ENCODE measurements around the gene PRRC2C. TPM values are rescaled to one million over a fixed set of nuclear protein-coding genes. Genes with fewer than 3 reads are reported as not detected.

Gene PRRC2C
- total and polyA plus RNA-seq, 3 donors from 2014 or later, result 67.0 to 128 (median 114) TPM

GRCh38 chr1:171455967-171456366 lies 29.4 kb upstream of the PRRC2C start:
- no peaks in the 10 kb centered on the region for H3K27me3 ChIP-seq
- no peaks in the 10 kb centered on the region for H3K36me3 ChIP-seq (ENCODE audit: low read depth, missing control alignments)
- no peak overlapping the region for H3K4me3 ChIP-seq
- TF ChIP-seq CTCF (IDR thresholded peaks at IDR 0.05) (no peak), POLR2A (IDR thresholded peaks at IDR 0.05) (no peak)
- no peaks in the 10 kb centered on the region for H3K4me1 ChIP-seq
- DNase-seq, result no peak
- no peaks in the 10 kb centered on the region for H3K9me3 ChIP-seq
- no peak overlapping the region for H3K27ac ChIP-seq
- intact Hi-C loops (cut with DNase I; ENCODE audit: low total_unique reads), result no loop called here

- Histone ChIP-seq H3K4me1 (no peaks in the 10 kb centered on the region), H3K9me3 (no peaks in the 10 kb centered on the region), H3K27me3 (no peaks in the 10 kb centered on the region), H3K4me3 (no peak overlapping the region), H3K36me3 (ENCODE audit: low read depth, missing control alignments) (no peaks in the 10 kb centered on the region), H3K27ac (no peak overlapping the region)
- intact Hi-C loops (cut with DNase I; ENCODE audit: low total_unique reads), result no loop called here
- no peak for DNase-seq
- TF ChIP-seq CTCF (IDR thresholded peaks at IDR 0.05) (no peak), POLR2A (IDR thresholded peaks at IDR 0.05) (no peak)
- WGBS, 2 donors, result 68 to 70% methylated on average over 2 of the region's 2 CpGs
Measured at GRCh38 chr1:171457412-171457811, 27.9 kb upstream of the PRRC2C start.

DNA sequence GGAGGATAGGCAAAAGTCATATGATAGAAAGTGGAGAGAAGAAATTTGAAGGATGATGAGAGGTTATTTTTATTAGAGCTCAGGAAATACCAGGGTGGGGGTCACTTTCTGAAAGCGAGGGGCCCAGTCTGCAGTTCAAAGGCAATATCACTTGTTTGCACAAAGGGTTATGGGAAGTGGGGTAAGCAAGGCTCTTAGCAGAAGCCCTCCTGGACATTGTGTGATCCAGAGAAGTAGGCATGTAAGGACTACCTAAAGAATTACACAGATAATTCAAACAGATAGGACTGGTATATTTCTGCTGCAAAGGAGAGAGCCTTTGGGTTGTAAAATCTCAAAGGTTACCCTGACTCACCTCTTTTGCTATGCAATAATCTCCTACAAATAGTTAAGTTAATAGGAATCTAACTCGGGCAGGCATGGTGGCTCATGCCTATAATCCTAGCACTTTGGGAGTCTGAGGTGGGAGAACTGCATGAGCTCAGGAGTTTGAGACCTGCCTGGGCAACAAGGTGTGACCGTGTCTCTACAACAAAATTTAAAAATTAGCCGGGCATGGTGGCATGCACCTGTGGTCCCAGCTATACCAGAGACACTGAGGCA lies 25.2 kb upstream of the PRRC2C start:
- WGBS, 2 donors, result 67 to 76% methylated on average over 4 of the region's 4 CpGs
- TF ChIP-seq CTCF (IDR thresholded peaks at IDR 0.05) (no peak), POLR2A (IDR thresholded peaks at IDR 0.05) (no peak)
- no peak overlapping the region for H3K4me3 ChIP-seq
- H3K27me3 ChIP-seq, result no peaks in the 10 kb centered on the region
- no peaks in the 10 kb centered on the region for H3K9me3 ChIP-seq
- DNase-seq, result no peak
- H3K36me3 ChIP-seq (ENCODE audit: low read depth, missing control alignments), result no peaks in the 10 kb centered on the region
- intact Hi-C loops (cut with DNase I; ENCODE audit: low total_unique reads), result no loop called here
- no peaks in the 10 kb centered on the region for H3K4me1 ChIP-seq
- H3K27ac ChIP-seq, result no peak overlapping the region

DNA sequence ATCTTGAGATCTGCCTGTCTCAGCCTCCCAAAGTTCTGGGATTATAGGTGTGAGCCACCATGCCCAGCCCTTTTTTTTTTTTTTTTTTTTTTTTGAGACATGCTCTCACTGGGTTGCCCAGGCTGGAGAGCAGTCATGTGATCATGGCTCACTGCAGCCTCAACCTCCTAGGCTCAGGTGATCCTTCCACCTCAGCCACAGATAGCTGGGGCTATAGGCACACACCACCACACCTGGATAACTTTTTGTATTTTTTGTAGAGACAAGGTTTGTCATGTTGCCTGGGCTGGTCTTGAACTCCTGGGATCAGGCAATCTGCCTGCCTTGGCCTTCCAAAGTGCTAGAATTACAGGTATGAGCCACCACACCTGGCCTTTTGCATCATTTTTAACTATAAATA lies 17.7 kb upstream of the PRRC2C start:
- Histone ChIP-seq H3K27ac (no peak overlapping the region), H3K27me3 (no peaks in the 10 kb centered on the region), H3K9me3 (no peaks in the 10 kb centered on the region), H3K4me1 (no peaks in the 10 kb centered on the region), H3K36me3 (ENCODE audit: low read depth, missing control alignments) (no peaks in the 10 kb centered on the region), H3K4me3 (no peak overlapping the region)
- intact Hi-C loops (cut with DNase I; ENCODE audit: low total_unique reads), result no loop called here
- no peak for DNase-seq
- TF ChIP-seq CTCF (IDR thresholded peaks at IDR 0.05), result no peak
- TF ChIP-seq POLR2A (IDR thresholded peaks at IDR 0.05), result no peak

DNA sequence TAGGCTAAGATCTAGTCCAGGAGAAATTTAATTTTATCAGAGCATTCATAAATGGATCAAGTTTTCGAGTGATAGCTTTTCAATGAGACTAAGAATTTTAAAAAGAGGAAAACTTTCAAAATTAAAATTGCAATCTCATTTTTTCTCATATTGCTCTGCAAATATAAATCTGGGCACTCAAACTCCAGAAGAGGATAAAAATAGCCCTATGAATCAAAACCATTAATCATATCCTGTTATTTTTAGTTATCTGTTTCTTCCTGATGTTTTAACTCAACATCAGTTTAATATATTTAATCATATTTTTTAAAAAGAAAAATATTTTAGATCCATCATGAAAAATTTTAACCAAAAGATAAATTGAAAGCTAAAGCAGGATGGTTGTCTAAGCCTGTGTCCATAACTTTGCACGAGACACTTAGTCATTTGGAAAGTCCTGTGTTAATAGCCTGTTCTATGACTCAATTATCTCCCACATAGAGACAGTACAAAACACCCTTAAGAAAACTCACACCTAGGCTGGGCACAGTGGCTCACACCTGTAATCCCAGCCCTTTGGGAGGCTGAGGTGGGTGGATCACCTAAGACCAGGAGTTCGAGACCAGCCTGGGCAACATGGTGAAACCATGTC lies 17.1 kb upstream of the PRRC2C start:
- Histone ChIP-seq H3K9me3 (no peaks in the 10 kb centered on the region), H3K36me3 (ENCODE audit: low read depth, missing control alignments) (no peaks in the 10 kb centered on the region), H3K4me3 (no peak overlapping the region), H3K4me1 (no peaks in the 10 kb centered on the region), H3K27ac (no peak overlapping the region), H3K27me3 (no peaks in the 10 kb centered on the region)
- WGBS, 2 donors, result 61 to 77% methylated on average over 3 of the region's 3 CpGs
- intact Hi-C loops (cut with DNase I; ENCODE audit: low total_unique reads), result no loop called here
- DNase-seq, result no peak
- TF ChIP-seq CTCF (IDR thresholded peaks at IDR 0.05), result no peak
- no peak for TF ChIP-seq POLR2A (IDR thresholded peaks at IDR 0.05)

Data from testis (tissue), 3 donors.